Measurements from ENCODE around the gene CCDC92B.
A peak's percentile ranks its signal among the peaks of the same experiment; 100 is the strongest.

The CCDC92B gene

GRCh38 chr17:2751491-2751890 is 2.0 kb upstream of the CCDC92B start:
- no peak for DNase-seq (ENCODE audit: low read depth)
- H3K4me3 ChIP-seq (ENCODE audit: low read length): no peak overlapping the region
- TF ChIP-seq, protein P1, sequence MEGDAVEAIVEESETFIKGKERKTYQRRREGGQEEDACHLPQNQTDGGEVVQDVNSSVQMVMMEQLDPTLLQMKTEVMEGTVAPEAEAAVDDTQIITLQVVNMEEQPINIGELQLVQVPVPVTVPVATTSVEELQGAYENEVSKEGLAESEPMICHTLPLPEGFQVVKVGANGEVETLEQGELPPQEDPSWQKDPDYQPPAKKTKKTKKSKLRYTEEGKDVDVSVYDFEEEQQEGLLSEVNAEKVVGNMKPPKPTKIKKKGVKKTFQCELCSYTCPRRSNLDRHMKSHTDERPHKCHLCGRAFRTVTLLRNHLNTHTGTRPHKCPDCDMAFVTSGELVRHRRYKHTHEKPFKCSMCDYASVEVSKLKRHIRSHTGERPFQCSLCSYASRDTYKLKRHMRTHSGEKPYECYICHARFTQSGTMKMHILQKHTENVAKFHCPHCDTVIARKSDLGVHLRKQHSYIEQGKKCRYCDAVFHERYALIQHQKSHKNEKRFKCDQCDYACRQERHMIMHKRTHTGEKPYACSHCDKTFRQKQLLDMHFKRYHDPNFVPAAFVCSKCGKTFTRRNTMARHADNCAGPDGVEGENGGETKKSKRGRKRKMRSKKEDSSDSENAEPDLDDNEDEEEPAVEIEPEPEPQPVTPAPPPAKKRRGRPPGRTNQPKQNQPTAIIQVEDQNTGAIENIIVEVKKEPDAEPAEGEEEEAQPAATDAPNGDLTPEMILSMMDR (conservative IDR thresholded peaks at IDR 0.05; ENCODE audit: low read length): no peak

GRCh38 chr17:2750721-2751120 is 1.3 kb upstream of the CCDC92B start:
- H3K4me3 ChIP-seq (ENCODE audit: low read length): no peak overlapping the region
- TF ChIP-seq, protein P1 (conservative IDR thresholded peaks at IDR 0.05; ENCODE audit: low read length): no peak
- no peak for DNase-seq (ENCODE audit: low read depth)

DNA sequence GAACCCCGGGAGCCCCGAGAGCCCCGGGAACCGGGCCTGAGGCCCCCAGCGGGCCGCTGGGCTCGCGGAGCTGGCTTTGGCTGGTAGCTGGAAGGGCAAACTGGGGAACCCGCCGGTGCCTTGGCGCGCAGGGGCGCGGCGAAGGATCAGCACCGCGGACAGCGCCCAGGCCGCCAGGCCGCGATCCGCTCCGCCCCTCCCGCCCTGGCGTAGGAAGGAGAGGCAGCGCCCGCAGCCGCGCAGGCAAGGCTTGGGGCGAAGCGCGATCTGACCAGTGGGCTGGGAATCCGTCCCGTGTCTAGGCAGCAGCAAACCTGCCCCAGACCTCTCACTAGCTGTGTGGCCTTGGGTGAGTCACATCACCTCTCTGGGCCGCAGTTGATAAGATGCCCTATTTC is 331 bp upstream of the CCDC92B start:
- peak; percentile 51 for DNase-seq (ENCODE audit: low read depth)
- H3K4me3 ChIP-seq (ENCODE audit: low read length): no peak overlapping the region
- TF ChIP-seq, protein P1 (conservative IDR thresholded peaks at IDR 0.05; ENCODE audit: low read length): no peak

DNA sequence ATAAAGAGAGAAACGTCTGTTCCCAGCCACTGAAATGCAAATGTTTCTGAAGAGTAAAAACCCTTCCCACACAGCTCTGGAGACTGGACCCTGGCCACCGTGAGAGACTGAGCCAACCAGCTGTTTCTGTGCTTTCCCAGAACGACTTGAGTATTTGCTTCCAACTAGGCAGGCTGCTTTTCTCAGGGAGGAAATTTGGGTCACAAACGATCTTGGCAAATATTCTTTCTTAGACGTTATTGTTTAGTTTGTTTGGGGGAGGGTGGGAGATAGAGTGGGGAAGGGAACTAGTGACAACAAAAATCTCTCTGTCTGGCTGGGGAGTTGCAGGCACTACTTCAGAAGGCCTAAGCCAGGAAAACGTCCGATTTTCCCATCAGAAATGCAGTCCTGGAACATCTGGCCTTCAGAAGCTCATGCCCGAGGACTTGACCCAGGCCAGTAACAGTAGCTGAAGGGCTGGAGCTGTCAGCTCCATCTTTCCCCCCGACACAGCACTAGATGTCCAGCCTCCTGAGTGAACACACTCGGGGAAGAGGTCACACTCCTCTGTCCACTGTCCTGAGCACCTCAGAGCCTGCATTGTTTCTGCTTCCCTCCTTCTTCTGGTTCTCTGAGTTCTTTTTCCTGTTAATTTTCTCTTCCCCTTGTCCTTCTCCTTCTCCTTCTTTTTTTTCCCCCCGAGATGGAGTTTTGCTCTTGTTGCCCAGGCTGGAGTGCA is 4.0 kb downstream of the CCDC92B start:
- no peak for DNase-seq (ENCODE audit: low read depth)
- TF ChIP-seq, protein P1 (conservative IDR thresholded peaks at IDR 0.05; ENCODE audit: low read length): no peak
- no peak overlapping the region for H3K4me3 ChIP-seq (ENCODE audit: low read length)

- TF ChIP-seq, protein P1 (conservative IDR thresholded peaks at IDR 0.05; ENCODE audit: low read length): no peak
Observed at GRCh38 chr17:2737693-2738092, 11.8 kb downstream of the CCDC92B start.

DNA sequence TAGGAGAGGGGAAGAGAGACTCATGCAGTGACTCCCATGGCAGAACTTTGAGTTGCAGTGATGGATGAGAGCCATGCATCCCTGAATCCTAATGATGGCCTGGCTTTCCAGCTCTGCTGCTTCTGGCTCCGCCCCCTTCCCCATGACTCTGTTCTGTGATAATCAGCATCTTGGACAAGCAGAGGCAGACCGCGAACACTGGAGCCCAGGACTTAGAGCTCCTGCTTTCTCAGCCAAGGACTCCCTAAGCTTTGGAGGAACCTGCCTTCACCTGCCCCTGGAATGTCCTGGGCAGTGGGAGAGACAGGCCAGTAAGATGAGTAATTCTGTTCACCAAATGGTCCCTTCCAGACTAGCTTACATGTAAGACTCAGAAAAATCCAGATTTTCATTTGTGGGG is 12.5 kb downstream of the CCDC92B start:
- DNase-seq (ENCODE audit: low read depth): no peak
- H3K4me3 ChIP-seq (ENCODE audit: low read length): no peak overlapping the region
- TF ChIP-seq, protein P1 (conservative IDR thresholded peaks at IDR 0.05; ENCODE audit: low read length): no peak

More at GRCh38 chr17:2737693-2738092, 11.8 kb downstream of the CCDC92B start:
- no peak overlapping the region for H3K4me3 ChIP-seq (ENCODE audit: low read length)
- no peak for DNase-seq (ENCODE audit: low read depth)

- H3K4me3 ChIP-seq (ENCODE audit: low read length): no peak overlapping the region
- TF ChIP-seq, protein P1 (conservative IDR thresholded peaks at IDR 0.05; ENCODE audit: low read length): no peak
- no peak for DNase-seq (ENCODE audit: low read depth)
Observed at GRCh38 chr17:2735896-2736295, 13.6 kb downstream of the CCDC92B start.
